Measurements from ENCODE around the gene DOK5.

The DOK5 gene

GRCh38 chr20:54587408-54587807 lies 112.0 kb downstream of the DOK5 start:
- in situ Hi-C loops (cut with HindIII; ENCODE audit: low pct_ligation_motif_present, low pct_unique_long_range_greater_than_20kb, low sequenced_read_pairs), result no loop called here
- no peak for DNase-seq

- DNase-seq, result no peak
- in situ Hi-C loops (cut with HindIII; ENCODE audit: low pct_ligation_motif_present, low pct_unique_long_range_greater_than_20kb, low sequenced_read_pairs), result no loop called here
Observed at GRCh38 chr20:54589402-54590030, 114.1 kb downstream of the DOK5 start.

GRCh38 chr20:54590856-54591255 lies 115.5 kb downstream of the DOK5 start:
- DNase-seq, result no peak
- in situ Hi-C loops (cut with HindIII; ENCODE audit: low pct_ligation_motif_present, low pct_unique_long_range_greater_than_20kb, low sequenced_read_pairs), result no loop called here

- in situ Hi-C loops (cut with HindIII; ENCODE audit: low pct_ligation_motif_present, low pct_unique_long_range_greater_than_20kb, low sequenced_read_pairs), result no loop called here
- no peak for DNase-seq
Observed at GRCh38 chr20:54596651-54597050, 121.3 kb downstream of the DOK5 start.

- DNase-seq, result no peak
- in situ Hi-C loops (cut with HindIII; ENCODE audit: low pct_ligation_motif_present, low pct_unique_long_range_greater_than_20kb, low sequenced_read_pairs), result no loop called here
Observed at GRCh38 chr20:54598352-54598751, 123.0 kb downstream of the DOK5 start.

GRCh38 chr20:54600634-54601033 lies 125.2 kb downstream of the DOK5 start:
- DNase-seq, result no peak
- in situ Hi-C loops (cut with HindIII; ENCODE audit: low pct_ligation_motif_present, low pct_unique_long_range_greater_than_20kb, low sequenced_read_pairs), result no loop called here

- DNase-seq, result no peak
- in situ Hi-C loops (cut with HindIII; ENCODE audit: low pct_ligation_motif_present, low pct_unique_long_range_greater_than_20kb, low sequenced_read_pairs), result no loop called here
Observed at GRCh38 chr20:54601831-54602515, 126.6 kb downstream of the DOK5 start.

GRCh38 chr20:54605319-54605718 lies 129.9 kb downstream of the DOK5 start:
- in situ Hi-C loops (cut with HindIII; ENCODE audit: low pct_ligation_motif_present, low pct_unique_long_range_greater_than_20kb, low sequenced_read_pairs), result no loop called here
- no peak for DNase-seq

- in situ Hi-C loops (cut with HindIII; ENCODE audit: low pct_ligation_motif_present, low pct_unique_long_range_greater_than_20kb, low sequenced_read_pairs), result no loop called here
- no peak for DNase-seq
Observed at GRCh38 chr20:54606380-54606779, 131.0 kb downstream of the DOK5 start.

GRCh38 chr20:54608039-54608745 lies 132.8 kb downstream of the DOK5 start:
- no peak for DNase-seq
- in situ Hi-C loops (cut with HindIII; ENCODE audit: low pct_ligation_motif_present, low pct_unique_long_range_greater_than_20kb, low sequenced_read_pairs), result no loop called here

GRCh38 chr20:54608943-54609342 lies 133.6 kb downstream of the DOK5 start:
- no peak for DNase-seq
- in situ Hi-C loops (cut with HindIII; ENCODE audit: low pct_ligation_motif_present, low pct_unique_long_range_greater_than_20kb, low sequenced_read_pairs), result no loop called here

- in situ Hi-C loops (cut with HindIII; ENCODE audit: low pct_ligation_motif_present, low pct_unique_long_range_greater_than_20kb, low sequenced_read_pairs), result no loop called here
- no peak for DNase-seq
Observed at GRCh38 chr20:54611708-54612412, 136.5 kb downstream of the DOK5 start.

GRCh38 chr20:54618412-54618811 lies 143.0 kb downstream of the DOK5 start:
- in situ Hi-C loops (cut with HindIII; ENCODE audit: low pct_ligation_motif_present, low pct_unique_long_range_greater_than_20kb, low sequenced_read_pairs), result no loop called here
- no peak for DNase-seq

GRCh38 chr20:54619181-54619580 lies 143.8 kb downstream of the DOK5 start:
- DNase-seq, result no peak
- in situ Hi-C loops (cut with HindIII; ENCODE audit: low pct_ligation_motif_present, low pct_unique_long_range_greater_than_20kb, low sequenced_read_pairs), result no loop called here

- DNase-seq, result no peak
- in situ Hi-C loops (cut with HindIII; ENCODE audit: low pct_ligation_motif_present, low pct_unique_long_range_greater_than_20kb, low sequenced_read_pairs), result no loop called here
Observed at GRCh38 chr20:54619682-54620081, 144.3 kb downstream of the DOK5 start.

GRCh38 chr20:54620611-54621010 lies 145.2 kb downstream of the DOK5 start:
- DNase-seq, result no peak
- in situ Hi-C loops (cut with HindIII; ENCODE audit: low pct_ligation_motif_present, low pct_unique_long_range_greater_than_20kb, low sequenced_read_pairs), result no loop called here

- in situ Hi-C loops (cut with HindIII; ENCODE audit: low pct_ligation_motif_present, low pct_unique_long_range_greater_than_20kb, low sequenced_read_pairs), result no loop called here
- DNase-seq, result no peak
Observed at GRCh38 chr20:54622333-54623295, 147.2 kb downstream of the DOK5 start.

- no peak for DNase-seq
- in situ Hi-C loops (cut with HindIII; ENCODE audit: low pct_ligation_motif_present, low pct_unique_long_range_greater_than_20kb, low sequenced_read_pairs), result no loop called here
Observed at GRCh38 chr20:54623991-54624569, 148.7 kb downstream of the DOK5 start.
